ENCODE data around the gene GLB1L2.

The GLB1L2 gene

DNA sequence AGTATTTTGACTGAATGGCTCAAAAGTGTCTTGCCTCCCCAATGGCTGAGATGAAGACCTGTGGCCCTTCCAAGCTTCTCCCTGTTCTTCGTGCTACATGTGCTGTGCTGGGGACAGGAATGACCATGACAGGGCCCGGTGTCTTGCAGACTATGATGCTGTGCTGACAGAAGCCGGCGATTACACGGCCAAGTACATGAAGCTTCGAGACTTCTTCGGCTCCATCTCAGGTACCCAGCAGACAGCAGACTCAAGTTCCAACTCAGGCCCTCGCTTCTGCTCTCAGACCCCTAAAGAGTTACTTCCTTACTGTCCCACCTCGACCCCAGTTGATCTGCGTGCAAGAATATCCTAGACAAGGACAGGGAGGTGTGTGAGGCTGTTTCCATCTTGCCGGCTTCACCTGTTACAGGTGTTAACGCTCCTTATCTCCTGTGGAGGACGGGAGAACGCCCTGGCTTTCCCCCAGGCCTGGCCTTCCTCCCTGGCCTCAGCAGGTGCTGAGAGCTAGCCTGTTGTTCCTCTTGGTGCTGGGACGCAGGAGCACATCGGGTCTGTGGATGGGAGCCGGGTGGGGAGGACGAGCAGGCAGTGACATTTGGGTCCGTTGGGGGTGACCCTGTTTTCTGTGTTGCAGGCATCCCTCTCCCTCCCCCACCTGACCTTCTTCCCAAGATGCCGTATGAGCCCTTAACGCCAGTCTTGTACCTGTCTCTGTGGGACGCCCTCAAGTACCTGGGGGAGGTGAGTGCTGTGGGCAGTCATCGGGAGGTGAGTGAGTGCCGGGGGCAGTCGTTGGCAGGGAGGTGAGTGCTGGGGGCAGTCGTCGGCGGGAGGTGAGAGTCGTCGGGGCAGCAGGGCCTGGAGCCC, 38.1 kb downstream of the GLB1L2 start:
- no peak for DNase-seq

DNA sequence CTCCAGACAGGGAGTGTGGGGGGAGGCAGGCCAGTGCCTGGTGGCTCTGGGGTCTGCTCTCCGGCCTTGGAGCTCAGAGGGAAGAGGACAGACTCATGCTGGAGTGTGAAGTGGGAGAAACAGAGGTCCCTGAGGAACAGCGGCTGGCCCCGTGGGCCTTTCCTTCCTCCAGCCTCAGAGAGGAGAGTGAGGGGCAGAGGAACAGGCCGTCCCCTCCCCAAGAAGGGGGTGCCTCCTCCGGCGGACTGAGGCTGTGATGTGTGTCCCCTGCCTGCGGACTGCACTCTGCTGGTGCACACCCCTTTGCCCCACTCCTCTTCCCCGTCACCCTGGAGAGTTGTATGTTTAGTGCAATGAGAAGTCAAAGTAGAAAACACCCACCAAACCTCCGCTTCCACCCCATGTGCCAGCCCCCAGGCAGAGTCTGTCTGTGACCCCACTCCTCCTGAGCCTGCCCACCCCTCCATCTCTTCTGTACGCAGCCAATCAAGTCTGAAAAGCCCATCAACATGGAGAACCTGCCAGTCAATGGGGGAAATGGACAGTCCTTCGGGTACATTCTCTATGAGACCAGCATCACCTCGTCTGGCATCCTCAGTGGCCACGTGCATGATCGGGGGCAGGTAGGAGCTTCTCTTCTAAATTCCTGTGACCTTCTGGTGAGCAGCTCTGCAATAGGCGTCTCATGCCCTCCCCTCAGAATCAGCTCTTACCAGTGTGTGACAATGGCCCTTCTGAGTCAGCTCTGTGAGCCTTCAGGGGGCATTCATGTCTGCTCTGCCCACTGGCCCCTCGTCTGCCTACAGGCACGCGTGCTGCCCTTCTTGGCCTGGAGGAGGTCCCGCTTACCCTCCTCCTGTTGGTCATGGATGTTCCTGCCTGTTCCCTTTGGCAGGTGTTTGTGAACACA, 39.0 kb downstream of the GLB1L2 start:
- DNase-seq = no peak

DNA sequence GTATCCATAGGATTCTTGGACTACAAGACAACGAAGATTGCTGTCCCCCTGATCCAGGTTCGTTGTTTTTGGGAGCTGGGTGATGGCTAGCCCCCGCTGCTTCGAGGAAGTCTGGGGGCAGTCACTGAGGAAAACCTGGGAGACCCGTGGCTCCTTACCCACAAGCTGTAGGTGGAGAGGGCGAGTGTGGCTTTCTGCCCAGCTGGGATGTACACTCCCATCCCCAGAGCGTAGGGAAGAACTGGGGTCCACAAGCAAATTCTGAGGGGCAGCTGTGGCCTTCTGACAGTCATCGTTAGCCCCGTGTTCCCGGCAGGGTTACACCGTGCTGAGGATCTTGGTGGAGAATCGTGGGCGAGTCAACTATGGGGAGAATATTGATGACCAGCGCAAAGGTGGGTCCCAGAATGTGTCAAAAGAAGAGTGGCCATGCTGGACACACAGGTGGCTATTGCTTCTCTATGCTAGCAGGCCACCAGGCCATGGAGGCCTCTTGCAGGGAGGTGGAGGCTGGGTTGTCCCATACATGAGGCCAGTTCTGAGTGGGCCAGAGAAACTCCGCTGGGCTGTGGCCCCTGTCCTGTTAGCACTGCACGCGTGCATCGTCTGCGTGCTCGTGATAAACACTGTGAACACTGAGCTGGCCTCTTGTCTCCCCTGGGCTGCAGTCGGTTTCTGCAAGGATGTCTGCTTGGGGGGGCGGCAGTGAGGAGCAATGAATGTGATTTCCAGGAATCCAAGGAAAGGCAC, 39.8 kb downstream of the GLB1L2 start:
- DNase-seq = no peak

DNA sequence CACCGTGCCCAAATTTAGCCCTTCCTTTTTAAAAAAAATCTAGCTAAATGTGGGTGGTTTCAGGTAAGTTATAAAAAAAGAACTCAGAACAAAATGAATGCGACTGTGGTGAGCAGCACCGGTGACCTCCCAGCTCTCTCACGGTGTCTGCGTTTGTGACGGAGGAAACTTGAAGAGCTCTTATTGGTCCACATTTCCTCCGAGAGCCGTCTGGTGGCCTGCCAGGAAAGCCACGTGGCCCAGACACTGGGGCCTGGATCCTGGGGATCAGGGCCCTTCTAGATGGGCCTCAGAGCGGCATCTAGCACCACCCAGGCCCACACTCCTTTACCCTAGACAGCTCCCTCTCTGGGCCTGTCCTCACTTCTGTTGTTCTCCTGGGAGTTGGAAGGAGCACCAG, 40.7 kb downstream of the GLB1L2 start:
- no peak for DNase-seq

DNA sequence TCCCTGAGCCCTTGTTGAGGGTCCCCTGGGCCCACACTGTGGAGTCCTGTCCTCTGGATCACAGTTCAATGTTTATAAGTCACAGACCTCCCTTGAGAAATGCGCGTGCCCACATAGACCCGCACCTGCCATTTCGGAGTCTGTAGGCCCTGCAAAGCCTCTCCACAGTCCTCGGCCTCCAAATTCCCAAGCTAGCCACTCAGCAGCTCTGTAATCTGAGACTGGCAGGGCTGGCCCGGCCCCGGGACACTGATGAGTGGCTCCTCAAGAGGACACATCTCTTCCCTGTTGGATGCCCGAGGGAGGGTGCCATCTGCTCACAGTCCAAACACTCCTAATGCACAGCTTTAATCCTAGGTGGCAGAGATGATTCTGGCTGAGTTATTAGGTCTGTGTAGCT, 41.2 kb downstream of the GLB1L2 start:
- no peak for DNase-seq

DNA sequence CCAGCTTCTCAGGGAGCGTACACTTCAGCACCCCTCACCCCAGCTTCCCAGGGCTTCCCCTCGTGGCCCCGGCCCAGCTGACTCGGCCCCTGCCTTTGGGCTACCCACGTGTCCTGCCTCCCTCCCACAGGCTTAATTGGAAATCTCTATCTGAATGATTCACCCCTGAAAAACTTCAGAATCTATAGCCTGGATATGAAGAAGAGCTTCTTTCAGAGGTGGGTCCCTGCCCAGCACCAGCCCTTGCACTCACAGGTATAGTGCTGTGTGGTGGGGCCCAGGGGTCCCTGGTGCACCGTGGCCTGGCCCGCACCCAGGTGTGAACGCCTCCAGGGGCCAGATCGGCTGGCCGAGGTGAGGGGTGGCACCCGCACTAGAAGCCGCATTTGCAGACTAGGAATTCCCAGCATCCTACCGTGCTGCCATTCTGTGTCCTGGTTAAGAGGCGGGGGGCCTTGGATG, 41.8 kb downstream of the GLB1L2 start:
- DNase-seq = no peak

DNA sequence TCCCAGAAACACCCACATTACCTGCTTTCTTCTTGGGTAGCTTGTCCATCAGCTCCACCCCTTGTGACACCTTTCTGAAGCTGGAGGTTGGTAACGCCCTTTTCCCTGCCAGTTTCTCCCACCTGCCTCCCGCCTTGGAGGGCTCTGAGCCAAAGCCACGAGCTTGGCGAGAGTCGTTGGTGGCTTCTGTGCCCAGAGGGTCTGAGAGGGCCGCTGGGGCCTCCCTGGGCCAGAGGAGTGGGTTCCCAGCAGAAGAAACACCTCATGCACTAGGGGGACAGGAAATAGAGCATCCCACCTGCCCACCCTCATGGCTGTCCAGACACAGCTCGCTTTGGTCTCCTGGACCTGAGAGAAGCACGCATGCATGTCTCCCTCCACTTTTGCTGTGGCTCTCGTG, 42.4 kb downstream of the GLB1L2 start:
- no peak for DNase-seq

DNA sequence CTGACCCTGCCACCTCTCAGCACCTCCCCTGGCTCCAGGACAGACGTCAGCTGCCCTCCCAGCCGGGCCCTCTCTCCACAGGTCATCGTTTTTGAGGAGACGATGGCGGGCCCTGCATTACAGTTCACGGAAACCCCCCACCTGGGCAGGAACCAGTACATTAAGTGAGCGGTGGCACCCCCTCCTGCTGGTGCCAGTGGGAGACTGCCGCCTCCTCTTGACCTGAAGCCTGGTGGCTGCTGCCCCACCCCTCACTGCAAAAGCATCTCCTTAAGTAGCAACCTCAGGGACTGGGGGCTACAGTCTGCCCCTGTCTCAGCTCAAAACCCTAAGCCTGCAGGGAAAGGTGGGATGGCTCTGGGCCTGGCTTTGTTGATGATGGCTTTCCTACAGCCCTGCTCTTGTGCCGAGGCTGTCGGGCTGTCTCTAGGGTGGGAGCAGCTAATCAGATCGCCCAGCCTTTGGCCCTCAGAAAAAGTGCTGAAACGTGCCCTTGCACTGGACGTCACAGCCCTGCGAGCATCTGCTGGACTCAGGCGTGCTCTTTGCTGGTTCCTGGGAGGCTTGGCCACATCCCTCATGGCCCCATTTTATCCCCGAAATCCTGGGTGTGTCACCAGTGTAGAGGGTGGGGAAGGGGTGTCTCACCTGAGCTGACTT, 43.2 kb downstream of the GLB1L2 start:
- no peak for DNase-seq

DNA sequence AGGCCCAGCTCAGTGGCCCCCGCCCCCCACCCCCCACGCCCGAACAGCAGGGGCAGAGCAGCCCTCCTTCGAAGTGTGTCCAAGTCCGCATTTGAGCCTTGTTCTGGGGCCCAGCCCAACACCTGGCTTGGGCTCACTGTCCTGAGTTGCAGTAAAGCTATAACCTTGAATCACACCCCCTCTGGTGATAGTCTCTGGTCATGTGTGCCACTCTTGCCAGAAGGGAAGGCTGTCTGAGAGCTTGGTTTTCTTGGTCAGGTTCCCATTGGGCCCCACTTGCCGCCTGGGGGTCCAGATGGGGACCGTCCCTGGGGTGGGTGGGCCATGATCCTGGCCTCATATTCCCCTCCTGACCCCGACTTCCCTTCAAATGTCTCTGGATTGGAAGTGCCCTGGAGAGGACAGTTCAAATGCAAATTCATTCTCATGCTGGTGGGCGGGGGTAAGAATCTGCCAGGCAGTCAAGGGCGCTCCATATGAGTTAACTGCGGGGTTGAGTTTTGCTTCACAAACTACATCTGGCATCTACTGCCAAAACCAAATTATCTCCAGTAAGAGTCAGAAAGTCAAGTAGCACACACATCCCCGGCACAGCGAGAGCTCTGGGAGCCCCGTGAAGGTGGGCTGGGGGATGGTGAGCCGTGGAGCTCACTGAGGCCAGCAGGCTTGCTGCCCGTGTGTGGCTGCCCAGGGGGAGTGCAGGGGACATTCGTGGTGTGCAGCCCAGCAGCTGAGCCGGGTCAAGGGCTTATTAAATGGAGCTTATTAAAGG, 44.5 kb downstream of the GLB1L2 start:
- no peak for DNase-seq

DNA sequence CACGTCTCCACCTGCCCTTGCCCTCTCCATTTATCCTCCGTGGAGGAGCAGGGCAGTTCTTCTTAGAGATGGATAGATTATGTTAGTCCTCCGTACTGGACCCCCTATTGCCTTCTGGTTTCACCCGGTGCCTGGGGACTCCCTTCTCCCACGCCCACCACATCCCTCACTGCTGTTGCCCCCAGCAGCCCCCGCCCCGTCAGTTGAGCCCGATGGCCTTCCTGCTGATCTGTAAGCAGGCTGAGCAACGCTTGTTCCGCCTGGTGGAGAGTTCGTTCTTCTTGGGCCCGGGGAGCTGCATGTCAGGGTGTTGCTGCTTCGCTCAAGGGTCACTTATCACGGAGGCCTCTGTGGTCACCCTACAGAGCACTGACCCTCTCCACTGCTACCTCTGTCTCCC, 46.1 kb downstream of the GLB1L2 start:
- DNase-seq = no peak

DNA sequence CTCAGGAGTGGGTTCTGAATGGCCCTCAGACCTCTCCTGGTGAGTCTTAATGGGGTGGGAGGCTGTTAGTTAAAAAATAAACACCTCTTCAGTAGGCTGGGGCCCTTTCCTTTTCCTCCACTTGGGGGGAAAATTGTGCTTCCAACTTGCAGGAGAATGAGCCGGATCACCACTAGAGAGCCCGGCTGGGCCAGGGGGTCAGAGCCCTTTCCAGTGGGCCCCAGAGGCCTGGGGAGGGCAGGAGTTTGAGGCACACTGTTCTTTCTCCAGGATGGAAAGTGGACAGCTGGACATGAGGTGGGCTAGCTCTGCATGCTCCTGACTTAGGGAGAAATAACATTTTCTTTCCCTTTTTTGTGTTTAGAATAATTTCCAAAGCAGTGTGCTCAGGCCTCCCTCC, 47.5 kb downstream of the GLB1L2 start:
- no peak for DNase-seq

DNA sequence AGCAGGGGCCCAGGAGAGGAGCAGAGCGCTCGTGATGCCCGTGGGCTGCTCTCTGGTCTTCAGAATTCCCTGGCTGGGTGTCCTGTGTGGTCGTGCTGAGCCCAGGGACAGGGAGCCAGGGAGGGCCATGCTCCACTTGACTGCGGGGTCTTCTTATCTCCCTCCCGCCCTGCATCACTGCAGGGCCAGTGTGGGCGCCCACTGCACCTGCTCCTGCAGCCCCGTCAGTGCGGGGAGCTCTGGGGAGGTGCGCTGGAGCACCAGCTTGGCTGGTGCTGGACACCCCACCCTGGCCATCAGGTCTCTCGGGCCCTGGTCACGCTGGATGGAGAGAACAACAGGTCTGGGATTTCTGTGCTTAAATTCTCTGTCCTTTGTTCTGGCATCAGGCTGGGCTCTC, 48.4 kb downstream of the GLB1L2 start:
- no peak for DNase-seq

DNA sequence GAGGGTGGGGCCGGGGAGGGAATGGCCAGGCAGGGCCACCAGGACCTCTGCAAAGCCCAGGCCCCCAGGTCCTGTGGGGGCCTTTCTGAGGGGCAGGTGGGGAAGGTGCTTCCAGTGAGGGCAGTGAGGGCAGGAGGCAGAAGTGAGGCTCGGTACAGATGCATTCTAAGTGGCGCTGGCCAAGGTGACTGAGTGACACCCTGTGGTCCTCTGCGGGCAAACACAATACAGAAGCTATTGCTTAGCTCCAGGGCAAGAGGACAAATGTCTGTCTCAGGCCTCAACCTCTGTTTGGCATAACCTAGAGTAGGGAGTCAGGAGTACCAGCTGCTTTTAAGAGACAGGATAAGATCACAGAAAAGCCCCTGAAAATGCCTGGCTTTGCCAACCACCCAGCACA, 49.0 kb downstream of the GLB1L2 start:
- DNase-seq = no peak

DNA sequence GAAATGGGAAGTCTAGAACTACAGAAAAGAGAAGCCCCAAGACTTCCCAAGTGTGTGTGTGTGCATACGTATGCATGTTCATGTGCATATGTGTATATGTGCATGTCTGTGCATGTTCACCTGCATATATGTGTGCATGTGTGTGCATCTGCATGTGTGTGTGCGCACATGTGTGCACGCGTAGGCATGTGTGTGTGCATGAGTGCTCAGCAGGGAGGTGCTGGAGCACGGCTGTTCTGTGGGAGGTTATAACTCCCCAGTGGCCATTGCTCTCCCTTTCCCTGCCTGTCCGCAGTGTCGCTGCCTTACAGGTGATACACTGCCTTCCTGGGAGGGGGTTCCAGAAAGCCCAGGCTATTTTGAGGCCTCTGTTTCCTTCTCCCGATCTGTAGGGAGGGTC, 50.5 kb downstream of the GLB1L2 start:
- DNase-seq = no peak

DNA sequence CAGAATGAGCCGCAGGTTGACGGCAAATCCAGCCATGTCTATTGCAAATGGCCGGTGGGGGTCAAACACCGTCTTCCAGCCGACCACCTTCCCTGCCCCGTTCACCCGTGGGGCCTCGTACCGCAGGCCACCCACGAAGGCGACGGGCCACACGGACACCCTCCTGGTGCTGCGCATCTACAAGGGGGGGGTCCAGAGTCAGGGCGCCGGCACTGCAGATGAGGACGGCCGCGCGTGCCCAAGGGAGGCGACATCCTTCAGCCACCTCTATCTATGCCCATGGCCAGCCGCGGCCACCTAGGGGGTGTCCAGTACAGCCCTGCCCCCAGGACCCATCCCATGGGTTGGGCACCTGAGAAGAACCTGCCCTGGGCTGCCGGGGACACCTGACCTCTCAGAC, 51.0 kb downstream of the GLB1L2 start:
- no peak for DNase-seq

DNA sequence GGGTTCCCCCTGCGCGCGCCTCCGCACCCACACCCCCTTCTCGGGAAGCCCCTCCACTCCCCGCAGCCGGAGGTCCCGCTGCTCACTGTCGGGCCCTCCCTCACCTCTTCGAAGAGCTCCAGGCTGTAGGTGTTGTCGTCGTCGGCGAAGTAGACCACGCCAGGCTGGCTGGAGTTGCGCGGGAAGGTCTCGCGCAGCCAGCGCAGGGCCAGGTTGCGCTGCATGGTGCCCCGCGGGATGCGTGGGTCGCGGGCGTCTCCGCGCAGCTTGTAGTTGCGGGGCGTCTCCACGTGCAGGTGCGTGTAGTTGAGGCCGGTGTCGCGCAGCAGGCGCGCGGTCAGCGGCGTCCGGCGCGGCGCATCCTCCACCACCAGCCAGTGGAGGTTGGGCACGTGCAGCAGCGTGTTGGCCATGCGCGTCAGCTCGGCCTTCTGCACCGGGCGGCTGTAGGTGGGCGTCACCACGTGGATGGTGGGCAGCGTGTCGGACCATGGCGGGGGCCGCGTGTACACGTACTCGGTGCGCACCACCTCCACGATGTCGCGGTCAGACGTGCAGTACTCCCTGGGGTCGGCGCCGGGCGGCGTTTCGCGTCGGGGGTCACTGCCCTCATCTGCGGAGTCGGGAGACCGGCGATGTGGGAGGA, 51.9 kb downstream of the GLB1L2 start:
- DNase-seq = no peak

DNA sequence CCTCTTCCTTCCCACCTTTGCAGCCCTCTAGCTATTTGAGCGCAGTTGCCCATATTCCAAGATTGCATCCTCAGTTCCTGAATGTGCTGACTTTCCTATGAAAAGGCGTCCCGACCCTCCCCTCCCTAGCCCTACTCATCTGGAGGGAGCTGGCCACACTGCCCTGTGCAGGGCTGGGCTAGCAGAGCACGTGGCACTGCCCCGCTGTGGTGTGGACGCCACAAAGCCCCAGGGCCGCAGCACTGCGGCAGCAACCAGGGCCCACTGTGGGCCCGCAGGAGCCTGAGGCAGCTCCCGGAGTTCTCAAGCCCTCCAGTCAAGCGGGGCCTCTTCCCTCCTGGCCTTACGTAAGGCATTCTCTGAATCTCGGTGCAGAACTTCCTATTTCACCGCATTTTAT, 52.6 kb downstream of the GLB1L2 start:
- DNase-seq = no peak

DNA sequence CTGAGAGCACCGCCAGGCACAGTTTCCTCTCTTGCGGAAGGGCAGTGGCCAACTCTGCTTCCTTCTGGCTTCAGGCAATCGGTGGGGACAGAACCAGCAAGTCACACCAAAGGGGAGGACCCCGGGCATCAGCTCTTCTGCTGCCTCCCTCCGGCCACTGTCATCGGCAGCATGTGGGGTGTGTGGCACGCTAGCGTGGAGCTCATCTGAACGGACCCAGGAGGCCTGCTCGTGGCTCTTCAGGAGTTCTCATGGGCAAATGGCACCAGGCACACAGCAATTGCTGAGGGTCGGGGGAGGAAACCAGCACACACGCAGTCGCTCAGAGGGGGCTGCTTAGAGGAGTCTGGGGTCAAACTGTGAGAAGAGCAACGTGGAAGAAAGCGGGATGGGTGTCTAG, 53.4 kb downstream of the GLB1L2 start:
- DNase-seq = no peak

DNA sequence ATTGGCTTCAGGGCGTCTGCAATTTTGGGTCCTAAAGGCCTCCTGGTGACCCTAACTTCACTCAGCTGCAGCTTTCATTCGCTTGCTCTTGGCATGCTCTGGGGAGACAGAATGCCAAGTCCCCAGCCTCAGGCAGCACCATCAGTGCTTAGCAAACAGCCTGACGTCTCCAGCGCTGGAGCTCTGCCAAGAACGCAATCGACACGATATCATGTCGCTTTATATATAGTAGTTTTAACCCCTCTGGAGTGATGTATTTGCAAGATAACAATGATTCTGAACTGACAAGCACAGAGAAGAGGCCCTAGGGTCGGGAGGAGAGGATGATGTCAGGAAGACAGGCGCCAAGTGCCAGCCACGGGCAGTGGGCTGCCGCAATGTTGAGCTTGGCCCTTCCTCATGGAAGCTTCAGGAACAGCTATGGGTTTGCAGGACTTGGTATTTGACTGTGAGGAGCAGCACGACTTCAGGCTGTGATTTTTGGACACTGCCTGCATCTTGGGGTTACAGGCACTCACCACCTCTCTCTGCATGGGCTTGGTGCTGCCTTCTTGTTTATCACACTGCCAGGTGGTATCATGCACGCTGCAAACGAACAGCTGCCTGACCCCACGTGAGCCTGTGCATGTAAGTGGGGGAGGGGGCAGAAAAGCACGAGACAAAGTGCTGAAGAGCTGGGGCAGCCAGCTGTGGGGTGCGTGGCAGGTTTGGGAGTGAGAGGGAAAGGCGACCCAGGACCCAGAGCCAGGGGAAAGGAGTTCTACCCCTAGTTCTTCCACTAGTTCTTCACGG, 54.2 kb downstream of the GLB1L2 start:
- no peak for DNase-seq

DNA sequence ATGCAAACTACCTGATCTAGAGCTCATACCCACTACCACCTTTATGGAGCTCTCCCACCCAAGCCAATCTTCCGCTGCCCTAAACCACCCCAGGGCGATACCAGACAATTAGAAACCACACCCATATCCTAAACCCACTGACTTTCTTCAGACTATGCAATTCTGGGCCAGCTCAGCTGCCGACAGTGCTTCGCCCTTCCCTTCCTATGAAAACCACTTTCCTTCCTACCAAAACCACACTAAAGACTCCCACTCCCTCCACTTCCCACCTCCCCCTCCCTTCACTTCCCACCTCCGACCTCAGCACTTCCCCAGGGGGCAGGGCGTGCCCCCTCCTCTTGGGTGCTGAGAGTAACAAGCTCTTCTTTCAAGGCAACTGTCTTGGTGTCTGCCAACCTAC, 55.2 kb downstream of the GLB1L2 start:
- DNase-seq = no peak

DNA sequence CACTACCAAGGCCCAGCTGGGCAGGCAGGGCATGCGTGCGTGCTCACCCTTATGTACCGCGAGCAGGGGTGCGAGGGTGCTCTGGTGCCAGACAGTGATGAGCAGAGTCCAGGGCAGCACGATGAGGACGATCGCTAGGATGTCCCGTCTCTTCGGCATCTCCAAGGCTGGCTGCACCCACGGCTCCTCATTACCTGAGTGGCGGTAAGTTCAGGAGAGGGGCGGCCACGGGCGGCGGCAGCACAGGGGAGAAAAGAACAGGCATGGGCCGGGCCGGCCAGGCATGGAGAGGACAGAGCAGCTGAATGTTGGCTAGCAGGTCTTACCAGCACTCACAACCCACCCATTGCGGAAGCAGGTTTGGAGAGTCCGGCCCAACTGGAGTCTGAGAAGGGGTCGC, 55.7 kb downstream of the GLB1L2 start:
- DNase-seq = no peak

Data from activated CD8-positive, alpha-beta memory T cell treated with anti-CD3 and anti-CD28 coated beads for 24 hours (primary cell).